H1 (cell line): ENCODE measurements around the gene NDUFB3. TPM values are rescaled to one million over a fixed set of nuclear protein-coding genes. Genes with fewer than 3 reads are reported as not detected.

ENCODE experiments used
- CBX8 ChIP-seq: fragments of 300-800, 300-1000 bp; sonication (generic); IDR thresholded peaks from 2 replicates; pipeline ENCODE4 v1.7.1; 2016; ENCODE audit warnings: low read depth, low read length, borderline replicate concordance
- CHD7 ChIP-seq: fragments of 300-600 bp; sonication (generic); IDR thresholded peaks from 2 replicates; pipeline ENCODE4 v1.7.1; 2012; ENCODE audit warnings: low read length, moderate library complexity, mild to moderate bottlenecking, inconsistent platforms; ENCODE audit not compliant: insufficient replicate concordance
- CTBP2 ChIP-seq: IDR thresholded peaks from 2 replicates; pipeline ENCODE4 v1.7.0; 2011; ENCODE audit warnings: borderline replicate concordance, mild to moderate bottlenecking, moderate library complexity, mixed read lengths, low read length; ENCODE audit not compliant: insufficient read depth, insufficient read length
- JUN ChIP-seq: IDR thresholded peaks from 2 replicates; pipeline ENCODE4 v1.6.1; 2011; ENCODE audit warnings: low read depth, mild to moderate bottlenecking, improper control_type of control experiment, low read length
- KDM5A ChIP-seq: fragments of 200-600 bp; IDR thresholded peaks from 2 replicates; pipeline ENCODE4 v1.7.1; 2012; ENCODE audit warnings: mild to moderate bottlenecking, low read length, inconsistent platforms, mixed read lengths
- NANOG ChIP-seq: IDR thresholded peaks from 2 replicates; pipeline ENCODE4 v1.6.1; 2011; ENCODE audit warnings: low read length, low read depth, mild to moderate bottlenecking, inconsistent platforms; ENCODE audit not compliant: insufficient read depth, poor library complexity, severe bottlenecking
- SIRT6 ChIP-seq: IDR thresholded peaks from one replicate; pipeline ENCODE4 v1.7.1; 2012; ENCODE audit warnings: low read length, inconsistent platforms
- SP4 ChIP-seq: IDR thresholded peaks from 2 replicates; pipeline ENCODE4 v1.6.1; 2012; ENCODE audit warnings: low read length, inconsistent platforms
- TAF1 ChIP-seq: IDR thresholded peaks from 2 replicates; pipeline ENCODE4 v1.6.1; 2011; ENCODE audit warnings: mild to moderate bottlenecking, low read depth, low read length
- TBP ChIP-seq: IDR thresholded peaks from 2 replicates; pipeline ENCODE4 v1.6.1; 2011; ENCODE audit warnings: low read depth, low read length, improper control_type of control experiment
- polyA plus RNA-seq, 7 experiments: library from polyadenylated mRNA; depleted of rRNA in 3 of 7; stranded (reverse) in 5 of 7; unstranded in 2 of 7; fragments of >200 nt in 5 of 7; fragments of 200-250 nt in 2 of 7; gene quantifications; 1 replicate in 5 of 7; 2 replicates in 1 of 7; 4 replicates in 1 of 7; pipeline versions ENCODE4 v1.2.1 to v1.2.3, GENCODE V29; 2011 to 2013; ENCODE audit warnings: missing spikeins in 2 of 7, mixed read lengths in 2 of 7
- total RNA-seq: library from RNA; stranded (reverse); fragmentation: NEBNext Ultra II Directional; extraction: Animal tissue kit (Norgen Biotek cat#: 25700); gene quantifications from 2 replicates; pipeline ENCODE4 v1.2.1, GENCODE V29; 2021

The NDUFB3 gene
- total and polyA plus RNA-seq, 2 of the 8 experiments (the other 6 are each of a cell fraction or from before 2014, with no cell fraction given) = 38.2 to 55.3 TPM

- TF ChIP-seq CHD7 = no peak
- no peak for TF ChIP-seq JUN
- no peak for TF ChIP-seq SIRT6
- no peak for TF ChIP-seq NANOG
- TF ChIP-seq TAF1 = no peak
- TF ChIP-seq CTBP2 = no peak
- TF ChIP-seq TBP = no peak
- TF ChIP-seq KDM5A = no peak
- TF ChIP-seq CBX8 = no peak
- no peak for TF ChIP-seq SP4
Measured at GRCh38 chr2:201108341-201108740, 36.5 kb downstream of the NDUFB3 start (continued).
